GM18520 (cell line): ENCODE measurements around the gene RBMS3.
"Not testable (repeated sequence)": the region's sequence is repeated elsewhere in the genome, so short reads cannot be mapped to it uniquely, and the experiment has no call there.

Experiments
- ATAC-seq: cut with Tn5 transposase; IDR thresholded peaks from one replicate; pipeline ENCODE4 v1.9.1; 2021; ENCODE audit not compliant: unreplicated experiment

RBMS3 gene

DNA sequence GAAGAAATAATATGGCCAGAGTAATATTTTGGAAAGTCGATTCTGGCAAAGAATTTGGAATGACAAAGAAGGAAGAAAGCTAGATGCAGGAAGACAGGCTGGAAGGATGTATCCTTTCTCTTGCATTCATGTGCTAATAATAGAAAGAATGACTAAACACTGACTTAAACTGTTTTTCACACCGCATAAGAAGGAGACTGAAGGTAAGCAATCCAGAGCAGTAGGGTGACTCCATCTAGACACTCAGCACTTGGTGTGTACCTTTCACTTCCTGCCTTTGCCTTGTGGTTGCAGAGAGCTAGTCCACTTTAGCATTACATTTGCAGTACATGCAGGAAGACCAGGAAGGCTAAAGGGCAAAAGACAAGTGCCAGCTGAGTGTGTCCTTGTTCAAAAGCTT lies 234.6 kb downstream of the RBMS3 start:
- peak; percentile 83 for ATAC-seq

DNA sequence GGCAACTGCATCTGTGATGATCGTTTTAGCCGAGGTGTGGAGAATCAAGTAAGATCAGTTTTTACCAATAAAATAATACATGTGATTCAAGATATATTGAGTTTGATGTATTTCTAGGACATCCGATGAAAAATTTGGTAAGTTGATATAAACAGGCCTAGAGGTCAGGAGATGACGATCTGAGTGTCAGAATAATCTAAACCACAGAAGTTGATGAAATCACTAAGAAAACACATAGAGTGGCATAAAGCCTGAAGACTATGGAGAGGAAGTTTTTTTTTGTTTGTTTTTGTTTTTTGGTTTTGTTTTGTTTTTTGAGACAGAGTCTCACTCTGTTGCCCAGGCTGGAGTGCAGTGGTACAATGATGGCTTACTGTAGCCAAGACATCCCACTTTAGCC lies 235.3 kb downstream of the RBMS3 start:
- no peak for ATAC-seq

DNA sequence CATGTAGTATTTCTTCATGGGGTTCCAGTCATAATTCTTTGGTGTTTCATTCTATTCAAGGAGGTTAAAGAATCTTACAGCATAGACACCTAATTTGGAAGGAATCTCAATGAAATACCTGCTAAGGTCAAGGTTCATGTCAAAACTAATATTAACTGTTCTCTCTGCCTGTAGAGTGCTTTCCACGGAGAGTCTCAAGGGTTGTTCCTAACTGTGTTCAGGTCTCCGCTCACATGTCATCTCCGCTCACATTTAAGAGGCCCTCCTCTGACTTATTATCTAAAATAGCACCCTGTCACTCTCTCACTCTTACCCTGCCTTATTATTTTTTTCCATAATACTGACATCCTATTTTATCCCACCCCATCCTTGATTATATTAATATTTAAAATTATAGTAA lies 239.9 kb downstream of the RBMS3 start:
- no peak for ATAC-seq

DNA sequence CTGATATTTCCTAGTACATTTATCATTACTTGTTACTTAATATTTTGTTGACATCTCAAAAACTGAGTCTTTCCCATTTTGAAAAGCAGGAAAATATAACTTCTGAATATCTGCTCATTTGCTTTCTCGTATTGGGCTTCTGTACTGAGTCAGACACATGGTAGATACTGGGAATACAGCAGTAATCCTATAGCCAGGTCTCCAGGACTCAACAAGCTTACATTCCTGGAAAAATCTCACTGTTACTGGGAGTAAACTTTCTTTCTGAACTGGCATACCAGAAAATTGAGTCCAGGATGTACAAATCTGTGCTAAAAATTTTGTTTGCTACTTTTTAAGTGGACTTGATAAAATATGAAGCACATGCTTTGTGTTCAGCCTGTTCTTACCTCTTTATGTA lies 240.4 kb downstream of the RBMS3 start:
- no peak for ATAC-seq

DNA sequence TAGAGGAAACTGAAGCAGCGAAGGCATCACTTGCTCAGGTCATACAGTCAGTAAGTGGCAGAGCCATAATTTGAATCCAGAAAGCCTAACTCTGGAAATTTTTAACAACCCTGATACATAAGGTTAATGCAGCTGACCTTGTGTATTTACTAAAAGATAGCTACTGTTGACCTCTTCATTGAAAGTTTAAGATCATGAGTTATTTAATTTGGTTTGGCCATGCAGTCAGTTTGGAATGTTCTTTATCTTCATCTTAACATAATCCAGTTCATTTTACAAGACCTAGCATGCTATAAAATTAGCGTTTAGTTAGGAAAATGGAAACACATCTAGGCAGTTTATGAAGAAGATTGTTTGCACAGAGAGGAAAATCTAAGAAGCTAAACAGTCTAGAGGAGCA lies 240.9 kb downstream of the RBMS3 start:
- no peak for ATAC-seq

DNA sequence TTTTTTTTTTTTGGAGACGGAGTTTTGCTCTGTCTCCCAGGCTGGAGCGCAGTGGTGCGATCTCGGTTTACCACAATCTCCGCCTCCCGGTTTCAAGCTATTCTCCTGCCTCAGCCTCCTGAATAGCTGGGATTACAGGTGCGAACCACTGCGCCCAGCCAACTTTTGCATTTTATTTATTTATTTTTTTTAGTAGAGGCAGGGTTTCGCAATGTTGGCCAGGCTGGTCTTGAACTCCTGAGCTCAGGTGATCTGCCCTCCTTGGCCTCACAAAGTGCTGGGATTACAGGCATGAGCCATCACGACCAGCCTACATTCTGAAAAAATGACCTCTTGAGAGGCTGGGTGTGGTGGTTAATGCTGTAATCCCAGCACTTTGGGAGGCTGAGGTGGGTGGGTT lies 243.6 kb downstream of the RBMS3 start:
- not testable (repeated sequence) for ATAC-seq

DNA sequence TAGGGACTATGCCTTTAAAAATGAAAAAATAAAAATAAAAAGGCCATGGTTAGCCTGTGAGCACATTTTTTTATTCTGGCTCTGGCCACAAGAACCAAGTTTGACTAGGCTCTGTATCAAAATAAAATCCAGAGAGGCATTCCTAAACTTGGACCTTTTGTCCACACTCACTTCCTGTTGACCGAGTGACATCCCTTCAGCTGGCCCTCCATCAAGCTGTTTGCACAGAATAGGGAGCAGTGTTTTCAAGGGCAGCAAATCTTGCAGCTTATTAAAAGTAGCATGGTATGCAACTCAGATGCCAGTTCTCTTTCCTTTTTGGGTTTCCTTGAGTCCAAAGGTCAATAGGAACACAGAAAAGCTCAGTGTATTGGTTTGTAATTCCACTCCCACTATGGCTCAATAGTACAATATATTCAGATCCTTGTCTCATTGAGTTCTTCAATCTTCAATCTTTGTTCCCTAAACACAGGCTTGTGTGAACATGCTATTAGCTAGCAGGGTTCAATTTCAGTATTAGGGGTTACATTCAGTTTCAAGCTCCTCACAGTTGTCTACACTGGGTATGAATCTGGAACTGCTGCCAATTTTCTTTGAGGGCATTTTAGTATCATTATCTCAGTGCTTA lies 244.5 kb downstream of the RBMS3 start:
- no peak for ATAC-seq

DNA sequence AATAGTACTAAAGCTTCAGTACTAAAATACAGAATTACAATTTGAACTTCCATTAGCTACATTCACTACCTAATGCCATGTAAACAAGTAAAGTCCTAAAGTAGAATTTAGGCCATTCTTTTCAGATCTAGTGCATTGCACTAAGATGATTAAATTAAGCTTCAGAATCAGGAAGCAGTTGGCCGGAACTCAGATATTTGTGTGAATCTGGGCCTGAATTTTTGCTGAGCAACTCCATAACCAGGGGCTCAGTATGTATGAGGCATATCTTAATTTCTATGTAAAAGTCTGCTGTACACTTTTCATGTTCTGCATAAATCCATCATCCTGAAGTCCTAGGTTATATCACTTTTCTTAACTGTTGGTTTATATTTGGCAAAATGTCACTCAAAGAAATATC lies 246.4 kb downstream of the RBMS3 start:
- no peak for ATAC-seq

DNA sequence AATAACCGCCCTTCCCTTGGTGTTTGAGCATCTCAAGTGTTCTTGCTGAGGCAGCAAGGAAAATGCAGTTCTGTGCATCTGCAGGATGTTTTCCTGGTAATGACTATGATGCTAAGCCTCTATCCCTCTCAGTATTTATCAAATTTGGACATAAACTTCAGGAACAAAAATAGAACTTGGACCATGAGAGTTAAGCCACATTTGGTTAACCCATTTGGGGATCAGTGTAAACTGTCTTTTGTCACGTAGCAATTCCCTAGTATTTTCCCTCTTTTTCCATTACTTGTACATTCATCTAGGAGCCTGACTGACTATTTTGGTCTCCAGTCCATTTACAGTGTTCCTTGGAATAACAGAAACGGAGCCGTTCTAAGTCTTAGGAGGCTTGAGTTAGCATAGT lies 250.8 kb downstream of the RBMS3 start:
- ATAC-seq, result no peak

DNA sequence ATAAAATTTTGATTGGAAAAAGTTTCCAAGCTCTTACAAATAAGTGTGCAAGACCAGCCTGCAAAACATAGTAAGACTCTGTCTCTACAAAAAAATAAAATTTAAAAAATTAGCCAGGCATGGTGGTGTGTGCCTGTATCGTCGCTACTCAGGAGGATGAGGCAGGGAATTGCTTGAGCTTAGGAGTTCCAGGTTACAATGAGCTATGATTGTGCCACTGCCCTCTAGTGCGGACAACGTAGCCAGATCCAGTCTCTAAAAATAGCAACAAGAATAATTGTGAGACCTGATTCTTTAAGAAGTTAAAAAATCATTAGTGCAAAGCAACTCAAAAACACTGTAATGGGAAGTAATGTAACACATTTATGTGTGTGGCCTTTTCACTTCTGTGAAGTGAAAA lies 251.6 kb downstream of the RBMS3 start:
- ATAC-seq, result no peak

DNA sequence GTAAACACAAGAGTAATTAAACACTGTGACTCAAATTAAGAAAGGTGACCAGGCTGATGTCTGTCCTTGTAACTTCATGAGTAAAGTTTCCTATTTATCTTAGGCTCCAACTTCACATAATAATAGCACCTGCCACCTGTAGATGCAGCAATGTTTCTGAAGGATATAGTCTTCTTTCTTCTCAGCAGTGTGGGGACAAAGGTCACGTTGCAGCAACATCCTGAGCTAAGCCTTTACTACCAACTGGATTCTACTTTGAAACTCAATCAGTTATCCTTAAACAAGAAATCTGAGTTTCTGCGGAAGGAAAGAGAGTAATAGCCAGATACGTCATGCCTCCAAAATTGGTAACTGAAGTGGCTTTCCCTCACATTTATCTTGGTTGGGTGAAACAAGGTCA lies 253.1 kb downstream of the RBMS3 start:
- no peak for ATAC-seq

DNA sequence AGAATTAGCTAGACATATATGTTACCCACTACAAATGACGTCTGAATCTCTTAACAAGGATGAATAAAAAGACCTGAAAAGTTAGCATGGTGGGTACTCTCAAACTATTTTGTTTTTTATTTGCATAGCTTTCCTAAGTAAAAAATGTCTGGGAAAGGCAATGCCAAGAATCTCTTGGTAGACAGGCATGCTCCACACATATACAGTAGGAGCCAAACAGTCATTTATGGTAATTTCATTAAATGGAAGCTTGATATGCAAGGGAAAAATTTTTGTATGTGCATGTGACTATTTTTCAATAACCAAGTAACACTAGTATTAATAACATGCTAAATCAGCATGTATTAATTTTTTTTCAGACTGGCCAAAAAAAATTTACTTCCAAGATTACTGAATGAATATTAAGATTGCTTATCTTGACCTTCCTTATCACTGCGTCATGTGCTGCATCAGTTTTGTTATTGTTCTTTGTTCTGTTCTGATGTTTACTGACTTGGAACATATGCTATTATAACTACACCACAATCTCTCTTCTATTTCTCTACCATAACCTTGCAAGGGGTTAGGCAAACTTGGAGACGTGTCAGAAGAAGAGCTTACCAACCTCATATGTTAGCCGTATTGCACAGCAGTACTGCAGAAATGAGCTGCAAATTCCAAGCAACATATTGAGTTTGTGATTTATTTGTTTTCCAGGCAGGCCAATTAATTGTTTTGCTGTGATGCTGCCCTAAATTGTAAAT lies 255.3 kb downstream of the RBMS3 start:
- no peak for ATAC-seq

DNA sequence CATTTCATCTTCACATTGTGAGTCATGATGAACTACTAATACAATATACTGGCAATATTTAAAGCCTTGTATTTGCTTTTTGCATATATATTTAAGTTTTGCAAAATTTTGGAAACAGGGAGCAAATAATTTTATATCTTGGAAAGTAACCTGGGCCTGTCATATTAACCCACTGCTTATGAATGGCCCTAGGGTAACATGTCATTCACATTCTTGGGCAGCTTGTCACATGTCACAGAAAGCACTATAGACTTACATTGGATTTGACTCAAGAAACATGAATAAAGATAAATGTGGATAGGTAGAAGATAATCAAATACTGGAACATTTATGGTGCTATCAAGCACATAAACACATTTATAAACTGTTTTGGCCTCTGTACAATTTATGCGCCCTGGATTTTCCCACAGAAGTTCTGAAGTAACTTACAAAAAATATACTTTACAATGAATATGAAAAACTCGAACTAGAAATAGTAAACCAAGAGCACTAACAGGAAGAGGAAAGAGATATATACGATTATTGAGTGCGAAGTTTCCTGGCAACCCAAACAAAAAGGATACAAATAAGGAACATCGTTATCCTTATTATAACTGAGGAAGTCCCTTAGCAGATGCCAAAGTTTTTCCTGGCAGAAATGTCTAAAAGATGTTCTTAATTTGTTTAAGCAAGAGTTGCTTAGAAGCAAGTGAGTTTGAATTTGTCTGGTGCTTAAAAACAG lies 257.2 kb downstream of the RBMS3 start:
- no peak for ATAC-seq

DNA sequence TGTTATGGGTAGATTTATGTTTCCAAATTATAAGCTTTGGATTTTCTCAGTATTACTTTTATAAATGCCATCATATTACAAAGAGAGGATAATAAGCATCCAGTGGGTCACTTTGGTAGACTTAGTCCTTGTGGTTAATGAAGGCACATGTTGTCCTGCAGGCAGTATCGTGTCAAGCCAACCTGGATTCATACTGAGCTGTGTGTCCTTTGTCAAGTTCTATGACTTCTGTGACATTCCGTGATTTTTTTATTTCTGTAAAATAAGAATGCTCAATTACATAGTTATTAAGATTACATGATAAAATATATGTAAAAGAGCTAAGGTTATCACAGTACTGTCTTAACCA lies 257.7 kb downstream of the RBMS3 start:
- no peak for ATAC-seq

DNA sequence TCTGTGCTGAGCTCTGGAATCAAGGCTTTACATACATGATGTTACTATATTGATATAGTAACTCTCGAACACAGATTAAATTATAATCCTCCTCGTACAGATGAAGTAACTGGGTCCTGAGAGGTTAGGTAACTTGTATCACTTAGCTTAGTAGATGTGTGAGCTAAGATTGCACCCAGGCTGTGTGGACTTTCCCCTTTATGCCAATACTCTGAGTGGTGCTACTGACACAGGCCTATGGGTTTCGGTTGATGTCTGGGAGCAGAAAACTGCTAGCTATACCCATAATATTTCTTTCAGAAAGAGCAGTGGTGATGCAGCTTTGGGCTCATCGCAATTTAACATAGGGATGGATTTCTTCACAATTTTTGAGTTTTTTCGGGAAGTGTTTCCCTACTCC lies 259.7 kb downstream of the RBMS3 start:
- no peak for ATAC-seq

DNA sequence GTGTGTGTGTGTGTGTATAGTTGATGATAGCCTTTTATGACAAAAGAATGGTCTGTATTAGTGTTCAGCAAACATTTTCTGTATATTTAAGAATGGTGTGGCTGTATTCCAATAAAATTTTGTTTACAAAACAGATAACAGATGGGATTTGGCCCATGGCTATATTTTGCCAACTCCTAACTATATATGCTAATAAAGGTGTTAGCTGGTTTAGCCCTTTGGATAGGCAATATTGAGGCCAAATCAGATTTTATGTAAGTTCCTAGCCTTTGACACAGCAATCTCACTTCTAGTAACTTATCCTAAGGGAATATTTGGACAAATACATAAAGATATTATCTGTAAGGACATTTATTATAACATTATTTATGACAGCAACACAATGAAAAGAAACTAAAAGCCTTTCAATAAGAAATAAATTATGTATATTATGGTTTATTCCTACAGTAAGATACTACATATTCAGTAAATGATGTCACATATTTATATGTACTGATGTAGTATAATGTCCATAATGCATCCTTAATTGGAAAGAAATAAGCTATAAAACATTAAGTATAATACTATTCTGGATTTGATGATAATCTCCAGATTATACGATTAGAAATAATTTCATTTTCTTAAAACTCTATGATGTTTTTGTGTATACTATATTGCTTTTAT lies 264.0 kb downstream of the RBMS3 start:
- no peak for ATAC-seq

DNA sequence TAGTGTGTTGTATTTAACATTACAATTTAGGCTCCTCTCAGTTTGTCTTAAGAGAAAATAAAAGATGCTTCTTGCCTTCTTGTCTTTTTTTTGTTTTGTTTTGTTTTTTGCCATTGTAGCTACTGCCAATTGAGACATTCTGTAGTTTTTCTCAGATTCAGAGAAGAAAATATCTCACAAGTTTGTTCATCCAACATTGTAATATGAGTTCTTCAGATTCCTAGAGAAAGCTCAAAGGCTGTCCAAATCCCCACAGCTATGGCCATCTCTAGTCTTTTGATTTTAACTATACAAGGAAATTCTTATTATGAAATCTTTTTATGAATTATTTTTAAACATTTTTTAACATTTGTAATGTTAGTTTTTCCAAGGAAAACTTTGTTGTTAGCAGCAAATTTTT lies 264.7 kb downstream of the RBMS3 start:
- ATAC-seq, result no peak

DNA sequence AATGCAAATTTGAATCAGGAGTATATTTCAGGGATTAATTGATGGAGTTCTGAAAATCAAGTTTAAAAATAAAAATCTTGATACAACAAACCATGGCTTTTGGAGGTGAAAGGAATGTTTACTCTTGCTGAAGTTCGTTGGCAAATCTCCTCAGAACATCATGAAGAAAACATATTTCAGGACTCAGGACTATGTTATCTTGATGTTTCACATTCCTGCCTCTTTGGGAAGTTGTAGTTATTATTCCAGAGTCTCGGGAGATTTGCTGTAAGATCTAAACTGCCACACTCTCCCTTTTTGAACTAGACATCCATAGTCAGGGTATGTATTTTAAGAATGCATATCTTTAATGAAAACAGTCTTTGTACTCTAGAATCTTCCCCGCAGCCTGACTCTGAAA lies 271.2 kb downstream of the RBMS3 start:
- no peak for ATAC-seq

DNA sequence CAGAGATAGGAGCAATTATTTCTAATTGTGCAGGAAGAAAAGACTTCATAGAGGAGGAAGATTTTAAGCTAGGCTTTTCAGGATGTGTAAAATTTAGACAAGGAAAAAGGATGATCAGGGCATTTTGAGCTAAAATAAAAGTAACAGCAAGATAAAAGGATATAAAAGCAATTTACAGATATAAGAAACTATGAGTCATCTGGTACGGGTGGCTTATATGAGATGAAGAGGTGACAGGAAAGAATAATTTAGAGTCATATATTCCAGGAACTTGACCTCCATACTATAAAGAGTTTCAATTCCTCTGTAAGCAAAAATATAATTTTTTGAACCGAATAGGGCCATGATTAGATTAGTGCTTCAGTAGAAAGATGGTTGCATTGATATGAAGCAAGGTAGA lies 273.7 kb downstream of the RBMS3 start:
- ATAC-seq, result no peak

DNA sequence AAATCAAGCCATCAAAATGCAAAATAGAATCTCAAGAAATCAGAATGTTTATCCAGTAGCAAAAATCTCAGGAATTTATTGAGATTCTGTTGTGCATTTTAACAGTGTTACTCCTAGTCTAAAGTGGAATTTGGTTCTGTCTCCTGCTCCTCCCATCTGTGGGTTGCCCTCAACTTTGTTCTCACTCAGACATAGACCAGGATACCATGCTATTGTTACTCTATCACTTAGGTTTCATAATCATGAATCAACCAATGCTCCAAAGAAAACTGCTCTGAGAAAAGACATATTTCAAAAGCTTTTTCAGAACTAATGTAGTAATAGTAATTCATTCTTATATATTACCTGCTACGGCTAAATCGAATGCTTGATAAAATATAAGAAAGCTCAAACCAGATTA lies 274.7 kb downstream of the RBMS3 start:
- ATAC-seq, result no peak

DNA sequence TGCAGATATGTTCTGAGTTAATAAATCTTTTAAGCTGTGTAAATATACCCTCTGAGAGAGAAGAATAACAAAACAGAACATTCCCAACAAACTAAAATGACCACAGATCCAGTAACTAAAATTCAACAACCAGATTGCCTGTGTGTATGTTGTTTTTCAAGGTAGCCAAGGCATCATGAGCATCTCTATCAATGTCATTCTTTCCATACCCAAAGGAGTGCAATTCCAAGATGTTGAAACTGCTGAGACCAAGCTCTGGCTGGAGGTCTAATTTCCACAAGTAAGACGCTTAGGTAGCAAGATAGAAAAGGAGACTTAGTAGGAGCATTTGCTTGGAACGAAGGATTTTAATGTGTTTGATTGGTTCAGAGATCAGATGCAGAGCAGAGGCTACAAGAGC lies 276.3 kb downstream of the RBMS3 start:
- no peak for ATAC-seq

DNA sequence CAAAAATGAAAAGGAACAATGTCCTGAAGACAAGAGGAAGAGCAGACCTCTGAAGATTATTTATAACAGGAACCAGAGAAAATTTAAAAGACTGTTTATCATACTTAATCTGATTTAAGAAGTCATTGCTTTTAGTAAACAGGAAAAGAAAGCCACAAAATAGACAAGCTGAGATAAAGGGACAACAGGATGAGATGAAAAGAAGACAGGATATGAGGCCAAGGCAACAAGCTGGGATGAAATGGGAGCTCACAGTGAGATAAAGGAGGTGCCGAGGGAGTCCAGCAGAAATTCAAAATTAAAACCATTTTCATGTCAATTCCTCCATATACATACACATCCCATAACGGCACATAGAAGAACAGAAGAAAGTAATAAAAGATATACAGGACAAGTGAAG lies 277.0 kb downstream of the RBMS3 start:
- no peak for ATAC-seq
